HG02759 (cell line): ENCODE measurements around the gene PTBP1.
"Not testable (repeated sequence)": the region's sequence is repeated elsewhere in the genome, so short reads cannot be mapped to it uniquely, and the experiment has no call there.

Experiments
- ATAC-seq: cut with Tn5 transposase; IDR thresholded peaks from one replicate; pipeline ENCODE4 v1.9.1; 2021; ENCODE audit warnings: mild to moderate bottlenecking, moderate library complexity; ENCODE audit not compliant: unreplicated experiment

PTBP1 gene

GRCh38 chr19:807627-808422 is 10.6 kb downstream of the PTBP1 start:
- ATAC-seq, result no peak

GRCh38 chr19:808423-808775 is 11.1 kb downstream of the PTBP1 start:
- ATAC-seq, result no peak

GRCh38 chr19:810077-810855 is 13.0 kb downstream of the PTBP1 start:
- no peak for ATAC-seq

- ATAC-seq, result no peak
These were observed 13.7 kb downstream of the PTBP1 start for GRCh38 chr19:810883-811489.

GRCh38 chr19:811506-812048 is 14.3 kb downstream of the PTBP1 start:
- ATAC-seq, result no peak

- ATAC-seq, result no peak
These were observed 14.9 kb downstream of the PTBP1 start for GRCh38 chr19:812049-812746.

- ATAC-seq, result no peak
These were observed 15.5 kb downstream of the PTBP1 start for GRCh38 chr19:812747-813218.

- no peak for ATAC-seq
These were observed 16.2 kb downstream of the PTBP1 start for GRCh38 chr19:813219-814151.

GRCh38 chr19:814152-815078 is 17.2 kb downstream of the PTBP1 start:
- no peak for ATAC-seq

GRCh38 chr19:815079-815774 is 18.0 kb downstream of the PTBP1 start:
- ATAC-seq, result no peak

- ATAC-seq, result no peak
These were observed 18.7 kb downstream of the PTBP1 start for GRCh38 chr19:815775-816499.

- no peak for ATAC-seq
These were observed 19.2 kb downstream of the PTBP1 start for GRCh38 chr19:816500-816857.

- ATAC-seq, result not testable (repeated sequence)
These were observed 23.0 kb downstream of the PTBP1 start for GRCh38 chr19:820212-820611.

GRCh38 chr19:821231-821824 is 24.1 kb downstream of the PTBP1 start:
- ATAC-seq, result no peak

GRCh38 chr19:821825-822503 is 24.7 kb downstream of the PTBP1 start, which contains the start of gene PLPPR3:
Gene PLPPR3 (minus strand): TSS chr19:821955. CDS start chr19:821559, 396 bp downstream.
- no peak for ATAC-seq

- no peak for ATAC-seq
These were observed 26.4 kb downstream of the PTBP1 start for GRCh38 chr19:823565-824121.
